CD4-positive, alpha-beta T cell (primary cell): ENCODE data around the gene TMEM106C. TPM values are rescaled to one million over a fixed set of nuclear protein-coding genes. Genes with fewer than 3 reads are reported as not detected.

Experiments
- ATAC-seq: fragments of 200-7000 bp; cut with Tn5 transposase; one replicate; pipeline ENCODE4 v1.10.0; 2022; ENCODE audit warnings: mild to moderate bottlenecking; ENCODE audit not compliant: poor library complexity
- CTCF ChIA-PET: fragments of 350-600 bp; sonication (Branson Sonifier 250); formaldehyde crosslinking; loops from one replicate; lab custom pipeline; 2021; ENCODE audit warnings: antibody characterized with exemption, inconsistent platforms; lab: Charles Lee
- POLR2A ChIA-PET: fragments of 350-600 bp; sonication (Branson Sonifier 250); formaldehyde crosslinking; loops from one replicate; lab custom pipeline; 2021; ENCODE audit warnings: antibody characterized with exemption, inconsistent platforms; lab: Charles Lee
- DNase-seq, 14 experiments: peaks; one replicate each; pipeline ENCODE4 v3.0.0-alpha.2; 2013 to 2020; ENCODE audit warnings: mixed read lengths in 2 of 14
- H3K27ac ChIP-seq, 2 donors: one replicate each; pipeline versions ENCODE4 v1.5.1 to v1.7.0; 2013; ENCODE audit warnings: low read length in 2 of 2, low read depth in 1 of 2, mild to moderate bottlenecking in 1 of 2
- H3K27me3 ChIP-seq, 2 experiments: 1 replicate in 1 of 2; 2 replicates in 1 of 2; pipeline versions ENCODE4 v1.6.1 to v1.7.0; 2013; ENCODE audit warnings: low read length in 2 of 2, control low read depth in 1 of 2, mild to moderate bottlenecking in 1 of 2, moderate library complexity in 1 of 2; ENCODE audit not compliant: insufficient read depth in 2 of 2, control insufficient read depth in 1 of 2
- H3K36me3 ChIP-seq: one replicate; pipeline ENCODE4 v1.6.1; 2013; ENCODE audit warnings: low read length, control low read depth; ENCODE audit not compliant: insufficient read depth
- H3K4me1 ChIP-seq: one replicate; pipeline ENCODE4 v1.6.1; 2013; ENCODE audit warnings: low read length, control low read depth; ENCODE audit not compliant: insufficient read depth
- H3K4me3 ChIP-seq: one replicate; pipeline ENCODE4 v1.5.1; 2013; ENCODE audit warnings: mild to moderate bottlenecking, low read length, moderate library complexity
- H3K9me3 ChIP-seq, 2 experiments: 1 replicate in 1 of 2; 2 replicates in 1 of 2; pipeline versions ENCODE4 v1.6.1 to v1.7.0; 2013; ENCODE audit warnings: low read length in 2 of 2, mild to moderate bottlenecking in 2 of 2, control low read depth in 1 of 2, moderate library complexity in 1 of 2; ENCODE audit not compliant: control insufficient read depth in 1 of 2, insufficient read depth in 1 of 2
- H3K27ac Mint-ChIP-seq: one replicate; pipeline ENCODE4 v1.8.0; 2020; ENCODE audit warnings: mixed read lengths
- H3K27me3 Mint-ChIP-seq: one replicate; pipeline ENCODE4 v1.8.0; 2021; ENCODE audit warnings: mixed read lengths
- H3K36me3 Mint-ChIP-seq: one replicate; pipeline ENCODE4 v1.8.0; 2021; ENCODE audit warnings: low read depth, mixed read lengths
- H3K4me1 Mint-ChIP-seq: one replicate; pipeline ENCODE4 v1.8.0; 2021; ENCODE audit warnings: low read depth, mixed read lengths
- H3K4me3 Mint-ChIP-seq: one replicate; pipeline ENCODE4 v1.8.0; 2020; ENCODE audit warnings: mild to moderate bottlenecking, mixed read lengths
- H3K9me3 Mint-ChIP-seq: one replicate; pipeline ENCODE4 v1.8.0; 2020; ENCODE audit warnings: mixed read lengths
- CTCF ChIP-seq: fragments of 200-600 bp; IDR thresholded peaks from one replicate; pipeline ENCODE4 v1.8.0; 2022; ENCODE audit warnings: antibody characterized with exemption, mild to moderate bottlenecking
- intact Hi-C, 2 experiments: fragments of 100-400 bp; cut with DNase I in 1 of 2; cut with micrococcal nuclease in 1 of 2; formaldehyde crosslinking; loops; one replicate each; pipeline versions ENCODE4 v1.15.1 to v1.9.0; 2023 to 2025; cut with DNase I, micrococcal nuclease
- total RNA-seq, 174 experiments: library from RNA in 2 of 174; stranded (reverse) in 2 of 174; gene quantifications; one replicate each; pipeline ENCODE4 v1.2.3 and lab custom pipeline; 2021 to 2026

The TMEM106C gene
- total RNA-seq, 2 experiments from 2014 or later = 17.4 to 20.3 TPM

- DNase-seq = no peak
- CTCF ChIA-PET = no interaction called here
Observed at GRCh38 chr12:47979166-47979565, 15.8 kb downstream of the TMEM106C start.

GRCh38 chr12:47979686-47980085 lies 16.3 kb downstream of the TMEM106C start:
- CTCF ChIA-PET = no interaction called here
- no peaks in the 10 kb centered on the region for H3K27me3 Mint-ChIP-seq
- H3K36me3 Mint-ChIP-seq = no peaks in the 10 kb centered on the region
- H3K9me3 ChIP-seq = no peaks in the 10 kb centered on the region
- H3K4me3 Mint-ChIP-seq = no peak overlapping the region
- ATAC-seq (no peak), DNase-seq (no peak)
- H3K4me1 ChIP-seq = no peaks in the 10 kb centered on the region
- POLR2A ChIA-PET = no interaction called here
- TF ChIP-seq CTCF = no peak
- H3K27me3 ChIP-seq = no peaks in the 10 kb centered on the region
- H3K36me3 ChIP-seq = no peaks in the 10 kb centered on the region
- intact Hi-C loops = no loop called here
- H3K4me1 Mint-ChIP-seq = no peaks in the 10 kb centered on the region
- no peaks in the 10 kb centered on the region for H3K9me3 Mint-ChIP-seq
- H3K27ac ChIP-seq = no peak overlapping the region
- H3K4me3 ChIP-seq = no peak overlapping the region
- H3K27ac Mint-ChIP-seq = no peak overlapping the region

More at GRCh38 chr12:47979166-47979565, 15.8 kb downstream of the TMEM106C start:
- Mint-ChIP-seq H3K27ac (no peak overlapping the region), H3K36me3 (no peaks in the 10 kb centered on the region), H3K9me3 (no peaks in the 10 kb centered on the region), H3K4me1 (no peaks in the 10 kb centered on the region), H3K4me3 (no peak overlapping the region), H3K27me3 (no peaks in the 10 kb centered on the region)
- no peaks in the 10 kb centered on the region for H3K36me3 ChIP-seq
- no peak overlapping the region for H3K4me3 ChIP-seq
- intact Hi-C loops = no loop called here
- ATAC-seq = no peak
- no peak overlapping the region for H3K27ac ChIP-seq
- no peak for TF ChIP-seq CTCF
- H3K4me1 ChIP-seq = no peaks in the 10 kb centered on the region
- no peaks in the 10 kb centered on the region for H3K9me3 ChIP-seq
- POLR2A ChIA-PET = no interaction called here
- H3K27me3 ChIP-seq = no peaks in the 10 kb centered on the region

GRCh38 chr12:47980197-47980596 lies 16.8 kb downstream of the TMEM106C start:
- H3K27ac Mint-ChIP-seq = no peak overlapping the region
- TF ChIP-seq CTCF = no peak
- CTCF ChIA-PET = no interaction called here

More at GRCh38 chr12:47980197-47980596, 16.8 kb downstream of the TMEM106C start:
- Mint-ChIP-seq H3K4me1 (no peaks in the 10 kb centered on the region), H3K9me3 (no peaks in the 10 kb centered on the region), H3K4me3 (no peak overlapping the region), H3K27me3 (peaks cover 3% of the 10 kb centered on the region), H3K36me3 (no peaks in the 10 kb centered on the region)
- intact Hi-C loops = no loop called here
- H3K36me3 ChIP-seq = no peaks in the 10 kb centered on the region
- no peaks in the 10 kb centered on the region for H3K27me3 ChIP-seq
- H3K27ac ChIP-seq = no peak overlapping the region
- no peak for DNase-seq
- no peak overlapping the region for H3K4me3 ChIP-seq
- no peaks in the 10 kb centered on the region for H3K4me1 ChIP-seq
- POLR2A ChIA-PET = no interaction called here
- ATAC-seq = no peak
- H3K9me3 ChIP-seq = no peaks in the 10 kb centered on the region
